Measurements from ENCODE around the gene MTHFSD. TPM values are rescaled to one million over a fixed set of nuclear protein-coding genes. Genes with fewer than 3 reads are reported as not detected.

MTHFSD gene
- total RNA-seq, 2 donors from 2014 or later, result 15.4 to 23.7 TPM

GRCh38 chr16:86584726-86585721 is 30.0 kb upstream of the MTHFSD start:
- H3K4me3 ChIP-seq, result no peak overlapping the region
- H3K9ac ChIP-seq (ENCODE audit: low read depth in 2 of 2, low read length in 2 of 2), result no peak overlapping the region
- H3K4me1 ChIP-seq, result no peaks in the 10 kb centered on the region
- no peak overlapping the region for H3K27ac ChIP-seq
- no peaks in the 10 kb centered on the region for H3K9me3 ChIP-seq
- no peaks in the 10 kb centered on the region for H3K36me3 ChIP-seq
- H3K27me3 ChIP-seq, result peaks cover 4% of the 10 kb centered on the region
- TF ChIP-seq CTCF (IDR thresholded peaks at IDR 0.05), result no peak
- intact Hi-C loops (cut with DNase I), result no loop called here
- DNase-seq, result no peak

GRCh38 chr16:86584071-86584685 is 29.1 kb upstream of the MTHFSD start:
- H3K9ac ChIP-seq (ENCODE audit: low read depth in 2 of 2, low read length in 2 of 2), result no peak overlapping the region
- H3K27ac ChIP-seq, result no peak overlapping the region
- H3K4me1 ChIP-seq, result no peaks in the 10 kb centered on the region
- no peak for TF ChIP-seq CTCF (IDR thresholded peaks at IDR 0.05)
- peaks cover 12% of the 10 kb centered on the region for H3K27me3 ChIP-seq
- intact Hi-C loops (cut with DNase I), result no loop called here
- no peak overlapping the region for H3K4me3 ChIP-seq
- H3K9me3 ChIP-seq, result no peaks in the 10 kb centered on the region
- no peaks in the 10 kb centered on the region for H3K36me3 ChIP-seq
- no peak for DNase-seq

- peaks cover 2% of the 10 kb centered on the region for H3K4me1 ChIP-seq
- H3K9me3 ChIP-seq, result no peaks in the 10 kb centered on the region
- no peak overlapping the region for H3K4me3 ChIP-seq
- intact Hi-C loops (cut with DNase I), result no loop called here
- TF ChIP-seq CTCF (IDR thresholded peaks at IDR 0.05), result no peak
- H3K36me3 ChIP-seq, result no peaks in the 10 kb centered on the region
- peaks cover 36% of the 10 kb centered on the region for H3K27me3 ChIP-seq
- DNase-seq, result no peak
- no peak overlapping the region for H3K9ac ChIP-seq (ENCODE audit: low read depth in 2 of 2, low read length in 2 of 2)
- H3K27ac ChIP-seq, result no peak overlapping the region
These were observed 26.4 kb upstream of the MTHFSD start for GRCh38 chr16:86581458-86581857.

- DNase-seq, result no peak
- Histone ChIP-seq H3K27ac (no peak overlapping the region), H3K4me1 (peaks cover 4% of the 10 kb centered on the region), H3K27me3 (peaks cover 40% of the 10 kb centered on the region), H3K9ac (ENCODE audit: low read depth in 2 of 2, low read length in 2 of 2) (no peak overlapping the region), H3K4me3 (no peak overlapping the region), H3K9me3 (no peaks in the 10 kb centered on the region), H3K36me3 (no peaks in the 10 kb centered on the region)
- TF ChIP-seq CTCF (IDR thresholded peaks at IDR 0.05), result no peak
- intact Hi-C loops (cut with DNase I), result no loop called here
These were observed 25.7 kb upstream of the MTHFSD start for GRCh38 chr16:86580791-86581170.

- intact Hi-C loops (cut with DNase I), result no loop called here
- Histone ChIP-seq H3K27me3 (peaks cover 40% of the 10 kb centered on the region), H3K36me3 (no peaks in the 10 kb centered on the region), H3K4me1 (peaks cover 4% of the 10 kb centered on the region), H3K27ac (peak overlapping the region; percentile 12), H3K4me3 (peak overlapping the region; percentile 15), H3K9ac (ENCODE audit: low read depth in 2 of 2, low read length in 2 of 2) (peak overlapping the region in 1 of 2 donors; percentile 54), H3K9me3 (no peaks in the 10 kb centered on the region)
- DNase-seq, result no peak
- no peak for TF ChIP-seq CTCF (IDR thresholded peaks at IDR 0.05)
These were observed 25.2 kb upstream of the MTHFSD start for GRCh38 chr16:86580063-86580790.

Measured in colonic mucosa (tissue), 4 donors.